Prostate gland (tissue), 2 donors: ENCODE measurements around the gene GARIN3. TPM values are rescaled to one million over a fixed set of nuclear protein-coding genes. Genes with fewer than 3 reads are reported as not detected.

Source experiments
- DNase-seq: peaks from one replicate; pipeline ENCODE4 v3.0.0-alpha.2; 2019; ENCODE audit warnings: low spot score
- H3K27ac ChIP-seq, 2 donors: fragments of 200-600 bp; sonication (generic); 2 replicates each; pipeline ENCODE4 v1.5.1; 2017 to 2019
- H3K27me3 ChIP-seq: fragments of 200-600 bp; sonication (generic); replicated peaks from 2 replicates; pipeline ENCODE4 v1.5.1; 2019; ENCODE audit not compliant: insufficient read depth
- H3K36me3 ChIP-seq, 2 donors: fragments of 200-600 bp; sonication (generic); 1 replicate in 1 of 2; 2 replicates in 1 of 2; pipeline versions ENCODE4 v1.5.1 to v1.8.1; 2017 to 2019
- H3K4me1 ChIP-seq: fragments of 200-600 bp; sonication (generic); replicated peaks from 2 replicates; pipeline ENCODE4 v1.5.1; 2019
- H3K4me3 ChIP-seq, 2 donors: fragments of 200-600 bp; sonication (generic); 2 replicates each; pipeline ENCODE4 v1.5.1; 2017 to 2019
- H3K9me3 ChIP-seq: fragments of 200-600 bp; sonication (generic); 2 replicates; pipeline ENCODE4 v1.5.1; 2017
- POLR2A ChIP-seq: fragments of 450-650 bp; IDR thresholded peaks from one replicate; pipeline ENCODE4 v1.6.1; 2016; ENCODE audit warnings: antibody characterized with exemption, mild to moderate bottlenecking
- POLR2AphosphoS5 ChIP-seq: sonication (generic); formaldehyde crosslinking; IDR thresholded peaks from one replicate; pipeline ENCODE4 v1.6.1; 2017; ENCODE audit warnings: antibody characterized with exemption
- WGBS: methylation state at CpG from one replicate; pipeline ENCODE4 v1.1.5; 2018; 5-methylcytosine and 5-hydroxymethylcytosine counted together
- intact Hi-C: fragments of 100-400 bp; cut with DNase I; formaldehyde crosslinking; loops from one replicate; pipeline ENCODE4 v1.14.2; 2022
- total RNA-seq, 2 donors: library from RNA; depleted of rRNA; stranded (reverse); fragments of >200 nt; gene quantifications; one replicate each; pipeline ENCODE4 v1.1.0, GENCODE V29; 2016
- TF ChIP-seq, protein P1 (sequence below), 4 experiments: fragments of 200-600 bp in 2 of 4; fragments of 450-650 bp in 2 of 4; sonication (generic) in 2 of 4; IDR thresholded peaks; 1 replicate in 3 of 4; 2 replicates in 1 of 4; pipeline ENCODE4 v1.5.1; 2016 to 2019; ENCODE audit warnings: antibody characterized with exemption in 4 of 4, mild to moderate bottlenecking in 2 of 4, moderate library complexity in 2 of 4

Gene GARIN3
- total RNA-seq, 2 donors from 2014 or later, result 0.97 TPM; not detected in 1

DNA sequence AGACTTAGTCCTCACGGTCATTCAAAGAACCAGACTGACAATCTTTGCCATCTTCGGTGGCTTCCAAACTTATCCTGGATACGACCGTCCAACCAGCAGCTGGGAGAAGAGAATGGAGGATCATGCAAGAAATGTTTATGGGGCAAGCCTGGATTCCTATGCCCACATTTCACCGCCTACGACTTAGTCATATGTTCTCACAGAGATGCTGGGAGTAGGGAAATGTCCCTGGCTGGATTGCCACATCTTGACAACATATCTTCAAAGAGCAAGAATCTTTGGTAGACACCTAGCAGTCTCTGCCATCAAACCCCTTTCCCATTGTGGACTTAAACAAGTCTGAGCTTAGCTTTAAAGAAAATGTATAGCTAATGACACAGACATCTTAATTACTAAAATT is 28.4 kb downstream of the GARIN3 start:
- WGBS, result 91% methylated on average over 6 of the region's 6 CpGs
- intact Hi-C loops, result no loop called here
- no peaks in the 10 kb centered on the region for H3K4me1 ChIP-seq
- no peak overlapping the region for H3K4me3 ChIP-seq
- H3K27ac ChIP-seq, result no peak overlapping the region
- H3K9me3 ChIP-seq, result no peaks in the 10 kb centered on the region
- H3K36me3 ChIP-seq, result no peaks in the 10 kb centered on the region
- no peaks in the 10 kb centered on the region for H3K27me3 ChIP-seq
- no peak for TF ChIP-seq POLR2A
- TF ChIP-seq, protein P1, sequence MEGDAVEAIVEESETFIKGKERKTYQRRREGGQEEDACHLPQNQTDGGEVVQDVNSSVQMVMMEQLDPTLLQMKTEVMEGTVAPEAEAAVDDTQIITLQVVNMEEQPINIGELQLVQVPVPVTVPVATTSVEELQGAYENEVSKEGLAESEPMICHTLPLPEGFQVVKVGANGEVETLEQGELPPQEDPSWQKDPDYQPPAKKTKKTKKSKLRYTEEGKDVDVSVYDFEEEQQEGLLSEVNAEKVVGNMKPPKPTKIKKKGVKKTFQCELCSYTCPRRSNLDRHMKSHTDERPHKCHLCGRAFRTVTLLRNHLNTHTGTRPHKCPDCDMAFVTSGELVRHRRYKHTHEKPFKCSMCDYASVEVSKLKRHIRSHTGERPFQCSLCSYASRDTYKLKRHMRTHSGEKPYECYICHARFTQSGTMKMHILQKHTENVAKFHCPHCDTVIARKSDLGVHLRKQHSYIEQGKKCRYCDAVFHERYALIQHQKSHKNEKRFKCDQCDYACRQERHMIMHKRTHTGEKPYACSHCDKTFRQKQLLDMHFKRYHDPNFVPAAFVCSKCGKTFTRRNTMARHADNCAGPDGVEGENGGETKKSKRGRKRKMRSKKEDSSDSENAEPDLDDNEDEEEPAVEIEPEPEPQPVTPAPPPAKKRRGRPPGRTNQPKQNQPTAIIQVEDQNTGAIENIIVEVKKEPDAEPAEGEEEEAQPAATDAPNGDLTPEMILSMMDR (IDR thresholded peaks at IDR 0.05), result no peak
- TF ChIP-seq POLR2AphosphoS5, result no peak
- no peak for DNase-seq

DNA sequence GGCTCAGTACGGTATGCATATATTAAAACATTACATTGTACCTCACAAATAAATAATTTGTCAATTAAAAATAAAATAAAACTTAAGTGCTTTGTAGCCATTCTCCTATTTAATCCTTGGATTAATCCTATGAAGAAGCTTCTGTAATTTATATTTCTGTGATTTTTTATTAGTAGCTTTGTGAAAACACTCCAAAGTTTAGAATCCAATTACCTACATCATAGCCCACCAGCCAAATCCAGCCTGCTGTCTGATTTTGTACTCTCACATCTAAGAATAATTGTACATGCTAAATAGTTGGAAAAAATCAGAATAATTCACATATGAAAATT is 33.8 kb downstream of the GARIN3 start:
- intact Hi-C loops, result no loop called here
- WGBS, result 2% methylated on average over 1 of the region's 1 CpG
- Histone ChIP-seq H3K27ac (no peak overlapping the region), H3K9me3 (no peaks in the 10 kb centered on the region), H3K36me3 (no peaks in the 10 kb centered on the region), H3K4me3 (no peak overlapping the region), H3K4me1 (no peaks in the 10 kb centered on the region), H3K27me3 (no peaks in the 10 kb centered on the region)
- no peak for DNase-seq
- TF ChIP-seq POLR2A, result no peak
- TF ChIP-seq POLR2AphosphoS5, result no peak
- TF ChIP-seq, protein P1 (IDR thresholded peaks at IDR 0.05), result no peak

DNA sequence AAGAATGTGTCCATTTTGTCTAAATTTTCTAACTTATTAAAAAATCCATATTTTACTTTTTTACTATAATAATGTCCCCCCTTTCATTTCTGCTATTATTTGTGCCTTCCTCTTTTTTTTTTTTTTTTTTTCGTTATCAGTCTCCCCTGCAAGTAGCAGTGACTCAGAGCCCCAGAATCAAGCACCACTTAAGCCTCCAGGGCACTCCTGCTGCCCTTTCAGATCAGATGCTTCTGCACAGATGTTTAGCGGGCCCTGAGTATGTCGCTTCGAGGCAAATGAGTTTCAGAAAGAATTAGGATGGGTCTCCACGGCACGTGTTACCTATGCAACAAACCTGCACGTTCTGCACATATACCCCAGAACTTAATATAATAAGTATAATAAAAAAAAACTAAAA is 35.1 kb downstream of the GARIN3 start:
- intact Hi-C loops, result no loop called here
- Histone ChIP-seq H3K4me3 (no peak overlapping the region), H3K4me1 (no peaks in the 10 kb centered on the region), H3K27me3 (no peaks in the 10 kb centered on the region), H3K36me3 (no peaks in the 10 kb centered on the region), H3K9me3 (no peaks in the 10 kb centered on the region), H3K27ac (no peak overlapping the region)
- 75% methylated on average over 7 of the region's 7 CpGs for WGBS
- no peak for TF ChIP-seq POLR2AphosphoS5
- TF ChIP-seq, protein P1 (IDR thresholded peaks at IDR 0.05), result no peak
- TF ChIP-seq POLR2A, result no peak
- DNase-seq, result no peak

DNA sequence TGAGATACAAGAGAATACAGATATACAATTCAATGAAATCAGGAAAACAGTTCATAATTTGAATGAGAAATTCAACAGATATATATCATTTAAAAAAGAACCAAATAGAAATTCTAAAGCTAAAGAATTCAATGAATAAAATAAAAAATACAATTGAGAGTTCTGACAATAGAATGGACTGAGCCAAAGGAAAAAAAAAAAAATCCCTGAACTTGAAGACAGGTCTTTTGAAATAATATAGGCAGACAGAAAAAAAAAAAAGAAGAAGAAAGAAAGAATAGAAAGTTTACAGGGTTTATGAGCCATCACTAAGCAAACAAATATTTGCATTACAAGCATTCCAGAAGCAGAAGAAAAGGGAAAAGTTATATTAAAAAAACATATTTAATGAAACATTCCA is 44.4 kb downstream of the GARIN3 start:
- no peaks in the 10 kb centered on the region for H3K9me3 ChIP-seq
- H3K4me1 ChIP-seq, result no peaks in the 10 kb centered on the region
- H3K27ac ChIP-seq, result no peak overlapping the region
- H3K4me3 ChIP-seq, result no peak overlapping the region
- intact Hi-C loops, result no loop called here
- DNase-seq, result no peak
- H3K36me3 ChIP-seq, result no peaks in the 10 kb centered on the region
- TF ChIP-seq POLR2A, result no peak
- no peak for TF ChIP-seq POLR2AphosphoS5
- TF ChIP-seq, protein P1 (IDR thresholded peaks at IDR 0.05), result no peak
- no peaks in the 10 kb centered on the region for H3K27me3 ChIP-seq

DNA sequence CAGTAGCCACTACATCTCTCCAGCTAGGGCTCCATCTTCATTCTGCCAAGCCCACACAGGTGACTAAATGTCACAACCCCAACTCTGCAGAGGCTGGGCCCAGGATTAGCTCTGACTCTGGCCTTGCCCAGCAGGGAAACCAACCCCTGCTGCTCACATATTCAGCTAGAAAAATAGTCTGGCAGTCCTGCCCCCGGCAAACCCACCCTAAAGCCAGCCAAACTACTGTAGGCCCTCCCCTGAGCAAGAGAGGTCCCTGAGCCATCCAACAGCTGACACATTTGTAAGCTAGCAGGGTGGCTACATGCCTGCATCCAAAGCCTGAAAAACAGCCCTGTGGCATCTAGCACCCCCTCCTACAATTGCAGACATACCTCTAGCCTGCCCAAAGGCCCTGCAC is 46.0 kb downstream of the GARIN3 start:
- Histone ChIP-seq H3K27ac (no peak overlapping the region), H3K4me3 (no peak overlapping the region), H3K4me1 (no peaks in the 10 kb centered on the region), H3K9me3 (no peaks in the 10 kb centered on the region), H3K36me3 (no peaks in the 10 kb centered on the region), H3K27me3 (no peaks in the 10 kb centered on the region)
- 85% methylated on average over 1 of the region's 1 CpG for WGBS
- TF ChIP-seq POLR2A (no peak), POLR2AphosphoS5 (no peak)
- TF ChIP-seq, protein P1 (IDR thresholded peaks at IDR 0.05), result no peak
- DNase-seq, result no peak
- intact Hi-C loops, result no loop called here
